PFSK-1 (cell line): ENCODE results near the gene SDHAF2.

Source experiments
- POLR2AphosphoS5 ChIP-seq: IDR thresholded peaks from 2 replicates; pipeline ENCODE4 v1.6.1; 2012; ENCODE audit warnings: low read depth, mild to moderate bottlenecking, control low read depth, low read length, moderate library complexity
- REST ChIP-seq, 2 experiments: IDR thresholded peaks; 2 replicates each; pipeline versions ENCODE4 v1.6.1 to v1.8.0; 2011 to 2012; ENCODE audit warnings: low read depth in 2 of 2, low read length in 2 of 2, control low read depth in 1 of 2, inconsistent platforms in 1 of 2, mild to moderate bottlenecking in 1 of 2, moderate library complexity in 1 of 2; ENCODE audit not compliant: insufficient read depth in 1 of 2
- SIN3A ChIP-seq: IDR thresholded peaks from 2 replicates; pipeline ENCODE4 v1.6.1; 2012; ENCODE audit warnings: mild to moderate bottlenecking, low read length, moderate library complexity, borderline replicate concordance; ENCODE audit not compliant: insufficient read depth
- TAF1 ChIP-seq: IDR thresholded peaks from 2 replicates; pipeline ENCODE4 v1.6.1; 2012; ENCODE audit warnings: low read length, control low read depth, borderline replicate concordance; ENCODE audit not compliant: insufficient read depth

GRCh38 chr11:61413496-61413895 lies 16.4 kb upstream of the SDHAF2 start:
- no peak for TF ChIP-seq REST (IDR thresholded peaks at IDR 0.05; ENCODE audit: insufficient read depth in 1 of 2, low read depth in 2 of 2, low read length in 2 of 2)
- no peak for TF ChIP-seq POLR2AphosphoS5
- no peak for TF ChIP-seq SIN3A
- TF ChIP-seq TAF1, result no peak
